Panc1 (cell line): ENCODE measurements around the gene COMMD10.

Experiments used
- CTCF ChIP-seq: fragments of 450-650 bp; IDR thresholded peaks from 2 replicates; pipeline ENCODE4 v1.5.1; 2017; ENCODE audit warnings: mild to moderate bottlenecking
- POLR2AphosphoS5 ChIP-seq: IDR thresholded peaks from 2 replicates; pipeline ENCODE4 v1.6.1; 2012; ENCODE audit warnings: mild to moderate bottlenecking, low read depth, low read length, moderate library complexity
- TCF7L2 ChIP-seq: IDR thresholded peaks from 2 replicates; pipeline ENCODE4 v1.6.1; 2011; ENCODE audit warnings: mild to moderate bottlenecking, low read depth, low read length, inconsistent platforms

DNA sequence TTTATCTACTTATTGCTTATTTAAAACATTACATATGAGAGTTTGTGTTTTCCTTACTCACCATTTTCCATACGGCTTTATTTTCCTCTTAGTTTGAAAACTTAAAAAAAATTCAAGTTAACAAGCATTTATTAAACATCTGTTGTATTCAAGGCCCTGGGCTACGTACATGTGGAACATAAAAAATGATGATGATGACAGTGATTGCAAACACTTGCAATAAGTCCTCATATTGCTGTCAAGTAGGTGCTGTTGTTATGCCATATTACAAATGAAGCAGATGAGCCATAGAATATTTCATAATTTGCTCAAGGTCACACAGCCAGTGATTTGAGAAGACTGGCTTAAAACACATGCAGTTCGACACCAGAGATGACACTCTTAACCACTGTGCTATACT, 180.6 kb downstream of the COMMD10 start:
- TF ChIP-seq CTCF (no peak), POLR2AphosphoS5 (no peak), TCF7L2 (no peak)
